Measurements from ENCODE around the gene RNF182. TPM values are rescaled to one million over a fixed set of nuclear protein-coding genes. Genes with fewer than 3 reads are reported as not detected.

The RNF182 gene
- total RNA-seq, 2 donors from 2014 or later = 0.24 to 0.37 TPM

- intact Hi-C loops (cut with DNase I) = no loop called here
- DNase-seq (ENCODE audit: low spot score) = no peak
These were observed 64.9 kb downstream of the RNF182 start for GRCh38 chr6:13989496-13990144.

- intact Hi-C loops (cut with DNase I) = no loop called here
- DNase-seq (ENCODE audit: low spot score) = no peak
These were observed 66.0 kb downstream of the RNF182 start for GRCh38 chr6:13990796-13991195.

- DNase-seq (ENCODE audit: low spot score) = no peak
- intact Hi-C loops (cut with DNase I) = no loop called here
These were observed 66.6 kb downstream of the RNF182 start for GRCh38 chr6:13991393-13991792.

GRCh38 chr6:13992417-13993055 lies 67.8 kb downstream of the RNF182 start:
- no peak for DNase-seq (ENCODE audit: low spot score)
- intact Hi-C loops (cut with DNase I) = no loop called here

GRCh38 chr6:13993416-13993815 lies 68.7 kb downstream of the RNF182 start:
- intact Hi-C loops (cut with DNase I) = no loop called here
- no peak for DNase-seq (ENCODE audit: low spot score)

GRCh38 chr6:13998356-13998755 lies 73.6 kb downstream of the RNF182 start:
- intact Hi-C loops (cut with DNase I) = no loop called here
- no peak for DNase-seq (ENCODE audit: low spot score)

GRCh38 chr6:14000901-14001300 lies 76.1 kb downstream of the RNF182 start:
- no peak for DNase-seq (ENCODE audit: low spot score)
- intact Hi-C loops (cut with DNase I) = no loop called here

- no peak for DNase-seq (ENCODE audit: low spot score)
These were observed 76.7 kb downstream of the RNF182 start for GRCh38 chr6:14001329-14002012.

GRCh38 chr6:14002176-14002947 lies 77.6 kb downstream of the RNF182 start:
- intact Hi-C loops (cut with DNase I) = no loop called here
- DNase-seq (ENCODE audit: low spot score) = no peak

More at GRCh38 chr6:14001329-14002012, 76.7 kb downstream of the RNF182 start:
- intact Hi-C loops (cut with DNase I) = no loop called here

- no peak for DNase-seq (ENCODE audit: low spot score)
- intact Hi-C loops (cut with DNase I) = no loop called here
These were observed 79.5 kb downstream of the RNF182 start for GRCh38 chr6:14004258-14004657.

GRCh38 chr6:14008809-14009208 lies 84.1 kb downstream of the RNF182 start:
- no peak for DNase-seq (ENCODE audit: low spot score)
- intact Hi-C loops (cut with DNase I) = no loop called here

- intact Hi-C loops (cut with DNase I) = no loop called here
- DNase-seq (ENCODE audit: low spot score) = no peak
These were observed 84.7 kb downstream of the RNF182 start for GRCh38 chr6:14009431-14009830.

- intact Hi-C loops (cut with DNase I) = no loop called here
These were observed 85.5 kb downstream of the RNF182 start for GRCh38 chr6:14010275-14010674.

GRCh38 chr6:14012313-14013030 lies 87.7 kb downstream of the RNF182 start:
- no peak for DNase-seq (ENCODE audit: low spot score)
- intact Hi-C loops (cut with DNase I) = no loop called here

More at GRCh38 chr6:14010275-14010674, 85.5 kb downstream of the RNF182 start:
- no peak for DNase-seq (ENCODE audit: low spot score)

- no peak for DNase-seq (ENCODE audit: low spot score)
- intact Hi-C loops (cut with DNase I) = no loop called here
These were observed 91.2 kb downstream of the RNF182 start for GRCh38 chr6:14015964-14016363.

GRCh38 chr6:14016432-14016831 lies 91.7 kb downstream of the RNF182 start:
- intact Hi-C loops (cut with DNase I) = no loop called here
- no peak for DNase-seq (ENCODE audit: low spot score)

GRCh38 chr6:14016935-14017625 lies 92.3 kb downstream of the RNF182 start:
- no peak for DNase-seq (ENCODE audit: low spot score)
- intact Hi-C loops (cut with DNase I) = no loop called here

GRCh38 chr6:14017626-14018475 lies 93.1 kb downstream of the RNF182 start:
- DNase-seq (ENCODE audit: low spot score) = no peak

More at GRCh38 chr6:14017626-14018475, 93.1 kb downstream of the RNF182 start:
- intact Hi-C loops (cut with DNase I) = no loop called here
